ENCODE measurements around the gene HHIPL1.

The HHIPL1 gene

GRCh38 chr14:99690636-99691035 lies 45.7 kb downstream of the HHIPL1 start:
- no peak overlapping the region for H3K27ac ChIP-seq (ENCODE audit: low read length)
- H3K4me3 ChIP-seq (ENCODE audit: low read depth in 1 of 2, low read length in 2 of 2) = no peak overlapping the region
- no peak overlapping the region for H3K9ac ChIP-seq (ENCODE audit: low read depth, low read length)
- peaks cover 6% of the 10 kb centered on the region for H3K4me1 ChIP-seq (ENCODE audit: insufficient read depth, low read length)
- H3K27me3 ChIP-seq (ENCODE audit: insufficient read depth, low read length, poor library complexity) = peaks cover 38% of the 10 kb centered on the region
- no peak for DNase-seq
- H3K4me2 ChIP-seq (ENCODE audit: insufficient read depth, low read length) = no peak overlapping the region
- H2AFZ ChIP-seq (ENCODE audit: low read depth, low read length) = no peak overlapping the region
- ATAC-seq (ENCODE audit: insufficient read depth, low read depth) = no peak
- 0 out of 2 replicates have a peak, but pooled peaks cover 5% of the 10 kb centered on the region for H4K20me1 ChIP-seq (ENCODE audit: insufficient read depth, low read length)
- H3K79me2 ChIP-seq (ENCODE audit: insufficient read depth, low read length) = no peaks in the 10 kb centered on the region
- H3K9me3 ChIP-seq (ENCODE audit: insufficient read depth, low read length, severe bottlenecking) = no peaks in the 10 kb centered on the region
- TF ChIP-seq, protein P1, sequence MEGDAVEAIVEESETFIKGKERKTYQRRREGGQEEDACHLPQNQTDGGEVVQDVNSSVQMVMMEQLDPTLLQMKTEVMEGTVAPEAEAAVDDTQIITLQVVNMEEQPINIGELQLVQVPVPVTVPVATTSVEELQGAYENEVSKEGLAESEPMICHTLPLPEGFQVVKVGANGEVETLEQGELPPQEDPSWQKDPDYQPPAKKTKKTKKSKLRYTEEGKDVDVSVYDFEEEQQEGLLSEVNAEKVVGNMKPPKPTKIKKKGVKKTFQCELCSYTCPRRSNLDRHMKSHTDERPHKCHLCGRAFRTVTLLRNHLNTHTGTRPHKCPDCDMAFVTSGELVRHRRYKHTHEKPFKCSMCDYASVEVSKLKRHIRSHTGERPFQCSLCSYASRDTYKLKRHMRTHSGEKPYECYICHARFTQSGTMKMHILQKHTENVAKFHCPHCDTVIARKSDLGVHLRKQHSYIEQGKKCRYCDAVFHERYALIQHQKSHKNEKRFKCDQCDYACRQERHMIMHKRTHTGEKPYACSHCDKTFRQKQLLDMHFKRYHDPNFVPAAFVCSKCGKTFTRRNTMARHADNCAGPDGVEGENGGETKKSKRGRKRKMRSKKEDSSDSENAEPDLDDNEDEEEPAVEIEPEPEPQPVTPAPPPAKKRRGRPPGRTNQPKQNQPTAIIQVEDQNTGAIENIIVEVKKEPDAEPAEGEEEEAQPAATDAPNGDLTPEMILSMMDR (IDR thresholded peaks at IDR 0.05; ENCODE audit: borderline replicate concordance, extremely low read depth, low read length, poor library complexity, severe bottlenecking) = no peak
- TF ChIP-seq EZH2 (IDR thresholded peaks at IDR 0.05; ENCODE audit: borderline replicate concordance, low read depth, low read length, severe bottlenecking) = no peak
- no peaks in the 10 kb centered on the region for H3K36me3 ChIP-seq (ENCODE audit: insufficient read depth, low read length)

DNA sequence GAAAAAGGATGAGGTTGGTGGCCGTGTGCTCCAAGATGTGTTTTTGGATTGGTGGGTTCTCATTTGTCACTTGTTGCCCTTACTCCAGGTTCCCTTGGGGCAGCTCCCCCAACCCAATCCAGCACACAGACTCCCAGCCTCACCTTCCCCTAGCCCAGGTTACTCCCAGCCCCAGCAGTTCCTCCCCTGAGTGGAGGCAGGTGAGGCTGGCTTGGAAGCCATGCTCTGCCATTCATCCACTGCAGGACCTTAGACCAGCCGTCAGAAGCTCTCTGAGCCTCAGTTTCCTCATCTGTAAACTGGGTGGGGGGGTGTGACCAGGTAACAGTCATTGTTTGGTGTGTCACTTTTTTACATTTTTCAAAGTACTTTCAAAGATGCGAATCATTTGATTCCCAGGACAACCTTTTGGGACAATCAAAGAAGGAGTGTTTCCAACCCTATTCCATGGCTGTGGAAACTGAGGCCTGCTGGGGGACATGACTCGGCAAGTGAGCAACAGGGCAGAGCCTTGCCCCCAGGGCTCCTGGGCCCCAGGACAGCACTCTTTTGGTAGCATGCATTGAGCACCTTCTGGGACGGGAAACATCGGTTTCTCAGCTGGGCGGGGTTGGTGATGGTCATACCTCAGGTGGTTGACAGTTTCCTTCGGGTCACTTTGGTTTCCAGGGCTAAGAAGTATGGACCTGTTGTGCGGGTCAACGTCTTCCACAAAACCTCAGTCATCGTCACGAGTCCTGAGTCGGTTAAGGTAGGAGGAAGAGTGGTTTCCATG lies 46.4 kb downstream of the HHIPL1 start:
- Histone ChIP-seq H3K4me2 (ENCODE audit: insufficient read depth, low read length) (no peak overlapping the region), H3K4me1 (ENCODE audit: insufficient read depth, low read length) (peaks cover 6% of the 10 kb centered on the region), H3K36me3 (ENCODE audit: insufficient read depth, low read length) (no peaks in the 10 kb centered on the region), H3K9ac (ENCODE audit: low read depth, low read length) (no peak overlapping the region), H3K9me3 (ENCODE audit: insufficient read depth, low read length, severe bottlenecking) (no peaks in the 10 kb centered on the region), H3K27me3 (ENCODE audit: insufficient read depth, low read length, poor library complexity) (peaks cover 31% of the 10 kb centered on the region), H2AFZ (ENCODE audit: low read depth, low read length) (no peak overlapping the region), H3K4me3 (ENCODE audit: low read depth in 1 of 2, low read length in 2 of 2) (no peak overlapping the region), H3K79me2 (ENCODE audit: insufficient read depth, low read length) (no peaks in the 10 kb centered on the region), H3K27ac (ENCODE audit: low read length) (no peak overlapping the region), H4K20me1 (ENCODE audit: insufficient read depth, low read length) (0 out of 2 replicates have a peak, but pooled peaks cover 5% of the 10 kb centered on the region)
- no peak for DNase-seq
- no peak for ATAC-seq (ENCODE audit: insufficient read depth, low read depth)
- TF ChIP-seq EZH2 (IDR thresholded peaks at IDR 0.05; ENCODE audit: borderline replicate concordance, low read depth, low read length, severe bottlenecking) = no peak
- TF ChIP-seq, protein P1 (IDR thresholded peaks at IDR 0.05; ENCODE audit: borderline replicate concordance, extremely low read depth, low read length, poor library complexity, severe bottlenecking) = no peak

DNA sequence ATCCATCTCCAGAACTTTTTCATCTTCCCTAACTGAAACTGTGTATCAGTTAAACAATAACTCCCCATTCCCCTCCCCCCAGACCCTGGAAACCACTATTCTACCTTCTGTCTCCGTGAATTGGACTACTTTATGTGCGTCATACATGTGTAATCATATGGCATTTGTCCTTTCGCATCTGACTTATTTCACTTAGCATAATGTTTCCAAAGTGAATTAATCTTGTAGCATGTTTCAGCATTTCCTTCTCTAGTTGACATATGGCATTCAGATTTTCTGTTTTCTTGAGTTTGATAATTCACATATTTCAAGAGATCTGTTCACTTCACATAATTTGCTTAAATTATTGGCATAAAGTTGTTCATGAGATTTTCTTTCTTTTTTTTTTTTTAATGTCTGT lies 49.0 kb downstream of the HHIPL1 start:
- Histone ChIP-seq H2AFZ (ENCODE audit: low read depth, low read length) (no peak overlapping the region), H4K20me1 (ENCODE audit: insufficient read depth, low read length) (peaks cover 4% of the 10 kb centered on the region; the same call in 1 of the 2 replicates), H3K4me2 (ENCODE audit: insufficient read depth, low read length) (no peak overlapping the region), H3K27me3 (ENCODE audit: insufficient read depth, low read length, poor library complexity) (peaks cover 15% of the 10 kb centered on the region), H3K4me3 (ENCODE audit: low read depth in 1 of 2, low read length in 2 of 2) (no peak overlapping the region), H3K79me2 (ENCODE audit: insufficient read depth, low read length) (no peaks in the 10 kb centered on the region), H3K27ac (ENCODE audit: low read length) (no peak overlapping the region), H3K9ac (ENCODE audit: low read depth, low read length) (no peak overlapping the region), H3K4me1 (ENCODE audit: insufficient read depth, low read length) (no peaks in the 10 kb centered on the region), H3K36me3 (ENCODE audit: insufficient read depth, low read length) (no peaks in the 10 kb centered on the region), H3K9me3 (ENCODE audit: insufficient read depth, low read length, severe bottlenecking) (no peaks in the 10 kb centered on the region)
- ATAC-seq (ENCODE audit: insufficient read depth, low read depth) (no peak), DNase-seq (no peak)
- TF ChIP-seq EZH2 (IDR thresholded peaks at IDR 0.05; ENCODE audit: borderline replicate concordance, low read depth, low read length, severe bottlenecking) = no peak
- TF ChIP-seq, protein P1 (IDR thresholded peaks at IDR 0.05; ENCODE audit: borderline replicate concordance, extremely low read depth, low read length, poor library complexity, severe bottlenecking) = no peak
